Fibroblast of lung (primary cell): ENCODE results near the gene C1orf210. TPM values are rescaled to one million over a fixed set of nuclear protein-coding genes. Genes with fewer than 3 reads are reported as not detected.
A peak's percentile ranks its signal among the peaks of the same experiment; 100 is the strongest.

ENCODE experiments used
- DNase-seq, 2 donors: peaks; one replicate each; pipeline versions ENCODE4 v3.0.0 to v3.0.0-alpha.2; 2010; ENCODE audit warnings: low read depth in 2 of 2
- H2AFZ ChIP-seq: 2 replicates; pipeline ENCODE4 v1.5.1; 2012; ENCODE audit warnings: low read length, control low read depth, inconsistent platforms
- H3K27ac ChIP-seq: 2 replicates; pipeline ENCODE4 v1.5.1; 2011; ENCODE audit warnings: low read length, control low read depth; ENCODE audit not compliant: insufficient read depth
- H3K27me3 ChIP-seq: 2 replicates; pipeline ENCODE4 v1.5.1; 2011; ENCODE audit warnings: mild to moderate bottlenecking, low read length; ENCODE audit not compliant: control insufficient read depth, insufficient read depth
- H3K36me3 ChIP-seq: 2 replicates; pipeline ENCODE4 v1.5.1; 2011; ENCODE audit warnings: low read length; ENCODE audit not compliant: control insufficient read depth, insufficient read depth
- H3K4me1 ChIP-seq: 2 replicates; pipeline ENCODE4 v1.5.1; 2011; ENCODE audit warnings: low read length; ENCODE audit not compliant: control insufficient read depth, insufficient read depth; ENCODE audit errors: extremely low read depth
- H3K4me2 ChIP-seq: 2 replicates; pipeline ENCODE4 v1.5.1; 2011; ENCODE audit warnings: low read length, control low read depth; ENCODE audit not compliant: insufficient read depth; ENCODE audit errors: extremely low read depth
- H3K4me3 ChIP-seq, 4 experiments: fragments of 200-600 bp in 1 of 4; sonication (generic) in 1 of 4; replicated peaks in 1 of 4; 2 replicates each; pipeline ENCODE4 v1.5.1; 2011 to 2016; ENCODE audit warnings: low read length in 4 of 4, low read depth in 3 of 4, mild to moderate bottlenecking in 3 of 4, control low read depth in 2 of 4, inconsistent platforms in 1 of 4, mixed read lengths in 1 of 4; ENCODE audit not compliant: insufficient read depth in 1 of 4; ENCODE audit errors: control extremely low read depth in 1 of 4
- H3K79me2 ChIP-seq: 2 replicates; pipeline ENCODE4 v1.5.1; 2012; ENCODE audit warnings: mild to moderate bottlenecking, low read length, inconsistent platforms; ENCODE audit not compliant: control insufficient read depth, insufficient read depth
- H3K9ac ChIP-seq: 2 replicates; pipeline ENCODE4 v1.5.1; 2011; ENCODE audit warnings: mild to moderate bottlenecking, low read length, control low read depth; ENCODE audit not compliant: insufficient read depth
- H3K9me3 ChIP-seq: 2 replicates; pipeline ENCODE4 v1.5.1; 2012; ENCODE audit warnings: low read depth, low read length; ENCODE audit not compliant: control insufficient read depth, insufficient read depth
- H4K20me1 ChIP-seq: 2 replicates; pipeline ENCODE4 v1.5.1; 2011; ENCODE audit warnings: low read length; ENCODE audit not compliant: control insufficient read depth, insufficient read depth; ENCODE audit errors: extremely low read depth
- CTCF ChIP-seq, 2 donors: IDR thresholded peaks in 1 of 2; conservative IDR thresholded peaks in 1 of 2; 1 replicate in 1 of 2; 2 replicates in 1 of 2; pipeline ENCODE4 v1.5.1; 2011 to 2012; ENCODE audit warnings: low read length in 2 of 2, control low read depth in 1 of 2, inconsistent platforms in 1 of 2, low read depth in 1 of 2, mild to moderate bottlenecking in 1 of 2
- EZH2 ChIP-seq: IDR thresholded peaks from 2 replicates; pipeline ENCODE4 v1.5.1; 2012; ENCODE audit warnings: low read length, control low read depth, mild to moderate bottlenecking; ENCODE audit errors: missing control alignments
- polyA plus RNA-seq, 2 donors: library from polyadenylated mRNA; depleted of rRNA in 1 of 2; stranded (reverse) in 1 of 2; unstranded in 1 of 2; fragments of >200 nt; gene quantifications; 2 replicates each; pipeline ENCODE4 v1.2.1, GENCODE V29; 2011 to 2012; ENCODE audit warnings: missing spikeins in 1 of 2
- total RNA-seq: library from RNA; depleted of rRNA; stranded (reverse); fragments of >200 nt; gene quantifications from 2 replicates; pipeline ENCODE4 v1.2.1, GENCODE V29; 2014

The C1orf210 gene
- total and polyA plus RNA-seq, 2 donors (not counting 1 experiment from before 2014, with no cell fraction given): not detected

GRCh38 chr1:43319766-43320165, 34.4 kb upstream of the C1orf210 start:
- Histone ChIP-seq H3K27me3 (no peaks in the 10 kb centered on the region), H3K36me3 (no peaks in the 10 kb centered on the region), H3K9ac (no peak overlapping the region), H4K20me1 (no peaks in the 10 kb centered on the region), H3K79me2 (no peaks in the 10 kb centered on the region), H3K4me2 (no peak overlapping the region), H2AFZ (no peak overlapping the region), H3K27ac (no peak overlapping the region), H3K4me1 (no peaks in the 10 kb centered on the region), H3K4me3 (no peak overlapping the region), H3K9me3 (no peaks in the 10 kb centered on the region)
- TF ChIP-seq EZH2 (no peak), CTCF (conservative IDR thresholded peaks at IDR 0.05 in 1 of 2, IDR thresholded peaks at IDR 0.05 in 1 of 2; ENCODE audit: low read depth in 1 of 2, low read length in 2 of 2) (no peak)
- DNase-seq: no peak

- H3K4me3 ChIP-seq: no peak overlapping the region
- H4K20me1 ChIP-seq: no peaks in the 10 kb centered on the region
- no peak overlapping the region for H3K9ac ChIP-seq
- H3K27ac ChIP-seq: no peak overlapping the region
- no peaks in the 10 kb centered on the region for H3K36me3 ChIP-seq
- no peaks in the 10 kb centered on the region for H3K79me2 ChIP-seq
- no peaks in the 10 kb centered on the region for H3K9me3 ChIP-seq
- DNase-seq: no peak
- no peaks in the 10 kb centered on the region for H3K27me3 ChIP-seq
- TF ChIP-seq EZH2 (no peak), CTCF (conservative IDR thresholded peaks at IDR 0.05 in 1 of 2, IDR thresholded peaks at IDR 0.05 in 1 of 2; ENCODE audit: low read depth in 1 of 2, low read length in 2 of 2) (no peak)
- no peak overlapping the region for H3K4me2 ChIP-seq
- no peak overlapping the region for H2AFZ ChIP-seq
- no peaks in the 10 kb centered on the region for H3K4me1 ChIP-seq
These were observed 33.9 kb upstream of the C1orf210 start for GRCh38 chr1:43319288-43319687.

- no peaks in the 10 kb centered on the region for H4K20me1 ChIP-seq
- no peaks in the 10 kb centered on the region for H3K27me3 ChIP-seq
- no peak overlapping the region for H3K27ac ChIP-seq
- DNase-seq: peak in 1 of 2 donors; percentile 25
- H2AFZ ChIP-seq: no peak overlapping the region
- no peaks in the 10 kb centered on the region for H3K4me1 ChIP-seq
- H3K36me3 ChIP-seq: no peaks in the 10 kb centered on the region
- H3K4me2 ChIP-seq: no peak overlapping the region
- no peaks in the 10 kb centered on the region for H3K79me2 ChIP-seq
- H3K9me3 ChIP-seq: no peaks in the 10 kb centered on the region
- no peak for TF ChIP-seq CTCF (conservative IDR thresholded peaks at IDR 0.05 in 1 of 2, IDR thresholded peaks at IDR 0.05 in 1 of 2; ENCODE audit: low read depth in 1 of 2, low read length in 2 of 2)
- TF ChIP-seq EZH2: no peak
- H3K9ac ChIP-seq: no peak overlapping the region
- H3K4me3 ChIP-seq: no peak overlapping the region
These were observed 33.5 kb upstream of the C1orf210 start for GRCh38 chr1:43318831-43319230.
